GM12873 (cell line): ENCODE data around the gene FRMD4A.

Experiments
- TF ChIP-seq, protein P1 (sequence below): IDR thresholded peaks from 2 replicates; pipeline ENCODE4 v1.5.1; 2012; ENCODE audit warnings: low read depth, mild to moderate bottlenecking, moderate library complexity, low read length, control low read depth; ENCODE audit not compliant: insufficient read depth; ENCODE audit errors: missing control alignments

FRMD4A gene

DNA sequence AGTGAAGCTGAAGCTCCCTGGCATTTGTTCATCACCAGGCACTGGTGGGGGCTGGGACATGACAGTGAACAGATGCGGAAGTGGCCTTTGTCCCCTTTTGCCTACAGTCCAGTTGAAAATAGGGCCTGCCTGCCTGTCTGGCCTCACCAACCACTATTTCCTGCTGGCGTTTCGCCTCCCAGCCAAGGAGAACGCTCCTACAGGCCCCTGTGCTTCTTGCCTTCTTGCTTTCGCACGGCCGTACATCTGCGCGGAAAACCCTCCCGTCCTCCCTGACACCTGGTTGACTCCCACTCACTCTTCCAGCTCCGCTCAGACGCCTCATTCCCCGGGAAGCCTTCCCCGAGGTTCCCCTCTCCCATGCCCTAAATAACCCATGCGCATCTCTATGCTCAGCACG lies 426.7 kb downstream of the FRMD4A start:
- TF ChIP-seq, protein P1, sequence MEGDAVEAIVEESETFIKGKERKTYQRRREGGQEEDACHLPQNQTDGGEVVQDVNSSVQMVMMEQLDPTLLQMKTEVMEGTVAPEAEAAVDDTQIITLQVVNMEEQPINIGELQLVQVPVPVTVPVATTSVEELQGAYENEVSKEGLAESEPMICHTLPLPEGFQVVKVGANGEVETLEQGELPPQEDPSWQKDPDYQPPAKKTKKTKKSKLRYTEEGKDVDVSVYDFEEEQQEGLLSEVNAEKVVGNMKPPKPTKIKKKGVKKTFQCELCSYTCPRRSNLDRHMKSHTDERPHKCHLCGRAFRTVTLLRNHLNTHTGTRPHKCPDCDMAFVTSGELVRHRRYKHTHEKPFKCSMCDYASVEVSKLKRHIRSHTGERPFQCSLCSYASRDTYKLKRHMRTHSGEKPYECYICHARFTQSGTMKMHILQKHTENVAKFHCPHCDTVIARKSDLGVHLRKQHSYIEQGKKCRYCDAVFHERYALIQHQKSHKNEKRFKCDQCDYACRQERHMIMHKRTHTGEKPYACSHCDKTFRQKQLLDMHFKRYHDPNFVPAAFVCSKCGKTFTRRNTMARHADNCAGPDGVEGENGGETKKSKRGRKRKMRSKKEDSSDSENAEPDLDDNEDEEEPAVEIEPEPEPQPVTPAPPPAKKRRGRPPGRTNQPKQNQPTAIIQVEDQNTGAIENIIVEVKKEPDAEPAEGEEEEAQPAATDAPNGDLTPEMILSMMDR, result no peak

DNA sequence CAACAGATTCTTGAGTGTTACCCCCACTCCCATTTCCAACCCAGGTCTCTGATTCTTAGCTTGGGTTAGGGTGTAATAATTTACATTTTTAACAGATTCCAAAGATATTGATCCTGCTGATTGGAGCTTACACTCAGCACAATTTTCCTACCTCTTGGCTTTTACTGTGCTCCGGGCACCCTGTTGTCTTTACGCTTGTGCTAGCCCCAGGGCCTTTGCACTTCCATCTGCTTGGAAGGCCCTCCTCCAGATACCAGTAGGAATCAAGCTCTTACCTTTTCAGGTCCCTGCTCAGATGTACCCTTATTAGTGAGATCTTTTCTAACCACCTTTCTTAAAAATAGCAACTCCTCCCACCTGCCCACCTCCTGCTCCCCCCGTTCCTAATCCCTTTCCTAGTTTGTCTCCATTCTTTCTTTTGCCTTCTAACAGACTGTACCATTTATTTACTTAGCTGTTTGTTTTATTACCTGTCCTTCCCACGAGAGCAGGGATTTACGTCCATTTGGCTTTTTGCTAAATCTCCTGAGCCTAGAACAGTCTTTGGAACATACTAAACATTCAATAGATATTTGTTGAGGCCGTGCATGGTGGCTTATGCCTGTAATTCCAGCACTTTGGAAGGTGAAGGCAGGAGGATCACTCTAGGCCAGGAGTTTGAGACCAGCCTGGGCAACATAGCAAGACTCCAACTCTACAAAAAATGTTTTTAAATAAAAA lies 427.7 kb downstream of the FRMD4A start:
- TF ChIP-seq, protein P1, result no peak

DNA sequence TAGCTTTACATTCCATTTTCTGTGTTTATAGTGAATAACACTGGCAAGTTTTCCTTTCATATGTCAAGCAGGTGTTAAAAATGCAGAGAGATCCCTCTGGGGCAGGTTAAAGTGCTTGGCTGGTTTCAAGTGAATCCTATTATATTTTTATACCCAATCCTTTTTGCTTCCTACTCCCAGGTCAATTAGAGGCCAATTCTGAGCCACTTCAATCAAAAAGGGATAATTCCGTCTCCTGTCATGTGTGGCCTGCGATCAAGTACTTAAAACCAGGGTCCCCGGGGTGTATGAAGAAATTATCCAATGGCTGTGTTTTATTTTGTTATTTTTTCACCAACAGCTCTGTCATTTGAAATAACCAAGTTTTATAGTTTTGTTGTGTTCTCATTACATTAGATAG lies 430.8 kb downstream of the FRMD4A start:
- TF ChIP-seq, protein P1, result no peak

DNA sequence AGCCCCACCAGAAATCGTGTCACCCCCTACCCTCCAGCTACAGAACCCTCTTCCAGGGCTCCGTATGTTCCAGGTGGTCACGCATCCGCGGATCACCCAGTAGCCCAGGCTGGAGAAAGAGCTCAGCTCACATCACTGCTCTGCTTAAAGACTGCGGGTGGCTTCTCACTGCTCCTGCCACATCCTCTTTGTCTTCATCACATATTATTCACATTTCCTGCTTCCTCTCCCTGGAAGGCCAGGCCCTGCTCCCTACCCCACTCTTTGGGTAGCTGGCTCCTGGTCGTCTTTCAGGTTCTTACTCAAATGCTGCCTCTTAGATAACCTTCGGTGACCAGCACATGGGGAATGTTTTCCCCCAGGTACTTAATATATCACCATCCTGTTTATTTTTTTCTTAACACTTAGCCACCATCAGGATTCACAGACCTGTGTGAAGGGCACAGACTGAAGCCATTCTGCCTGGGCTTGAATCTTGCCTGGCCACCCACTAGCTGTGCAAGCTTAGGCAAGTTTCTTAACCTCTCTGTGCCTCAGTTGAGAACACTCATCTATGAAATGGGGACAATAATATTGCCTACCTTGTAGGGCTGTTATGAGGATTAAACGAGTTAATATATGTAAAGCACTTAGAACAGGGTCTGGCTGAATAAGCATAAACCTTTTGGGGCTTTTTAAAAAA lies 436.2 kb downstream of the FRMD4A start:
- TF ChIP-seq, protein P1, result no peak

DNA sequence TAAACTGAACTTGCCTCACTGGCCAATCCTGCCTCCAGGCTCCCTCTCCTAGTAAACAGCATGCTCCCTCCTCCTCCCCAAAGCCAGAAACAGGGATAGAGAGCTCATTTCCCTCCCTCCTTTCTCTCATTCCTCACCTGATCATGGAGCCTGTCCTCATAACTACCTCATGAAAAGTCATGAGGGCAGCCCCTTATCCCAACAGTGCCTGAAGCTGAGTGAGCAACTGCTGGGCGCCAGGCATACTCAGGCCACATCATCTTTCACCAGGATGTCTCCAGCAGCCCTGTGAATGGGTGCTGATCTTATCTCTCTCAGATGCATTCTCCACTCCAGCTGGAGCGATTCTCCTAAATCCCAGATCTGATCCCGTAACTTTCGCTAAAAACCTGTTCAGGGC lies 436.8 kb downstream of the FRMD4A start:
- TF ChIP-seq, protein P1, result no peak

DNA sequence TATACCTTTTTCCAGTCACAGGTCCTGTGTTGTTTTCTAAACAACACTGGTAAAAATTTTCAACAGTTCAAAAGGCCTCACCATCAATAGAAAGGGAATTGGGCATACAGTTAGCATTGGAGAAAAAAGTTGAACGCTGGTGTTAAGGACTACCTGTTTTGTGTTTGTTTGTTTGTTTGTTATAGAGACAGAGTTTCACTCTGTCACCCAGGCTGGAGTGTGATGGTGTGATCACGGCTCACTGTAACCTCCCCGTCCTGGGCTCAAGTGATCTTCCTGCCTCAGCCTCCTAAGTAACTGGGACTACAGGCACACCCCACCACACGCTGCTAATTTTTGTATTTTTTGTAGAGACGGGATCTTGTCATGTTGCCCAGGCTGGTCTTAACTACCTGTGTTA lies 437.9 kb downstream of the FRMD4A start:
- TF ChIP-seq, protein P1, result no peak

DNA sequence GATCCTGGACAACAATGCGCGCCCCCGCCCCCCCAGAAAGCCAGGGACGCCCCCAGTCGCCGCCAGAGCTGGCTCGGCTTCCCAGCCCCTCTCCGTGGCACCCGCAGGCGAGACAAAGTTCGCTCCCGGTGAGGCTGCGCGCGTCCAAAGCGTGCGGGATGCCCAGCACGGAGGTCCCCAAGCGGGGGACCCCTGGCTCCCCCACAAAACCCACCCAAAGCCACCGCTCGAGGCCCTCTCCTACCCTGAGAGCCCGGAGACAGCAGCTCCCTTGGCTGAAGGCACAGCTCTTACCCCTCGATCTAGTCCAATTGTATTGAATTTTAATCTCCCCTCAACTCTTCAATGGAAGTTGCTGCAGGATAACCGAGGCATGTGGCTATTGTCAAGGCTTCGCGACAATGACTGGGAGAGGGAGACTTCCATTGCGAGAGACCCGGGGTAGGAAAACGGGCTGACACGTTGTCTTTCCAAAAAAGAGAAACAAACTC lies 438.7 kb downstream of the FRMD4A start:
- TF ChIP-seq, protein P1, result no peak
